ENCODE measurements around the gene ENPP3.

The ENPP3 gene

GRCh38 chr6:131642987-131643611 is 6.0 kb downstream of the ENPP3 start:
- H3K79me2 ChIP-seq (ENCODE audit: control insufficient read depth, low read length) = peaks cover 87% of the 10 kb centered on the region
- peaks cover 83% of the 10 kb centered on the region for H3K36me3 ChIP-seq (ENCODE audit: control insufficient read depth, low read length)
- H3K27ac ChIP-seq (ENCODE audit: low read depth, low read length) = no peak overlapping the region
- no peak overlapping the region for H3K4me2 ChIP-seq (ENCODE audit: low read length)
- H3K4me3 ChIP-seq (ENCODE audit: low read length) = no peak overlapping the region
- no peaks in the 10 kb centered on the region for H3K9me2 ChIP-seq (replicated peaks; ENCODE audit: control insufficient read depth, low read length)
- H4K20me1 ChIP-seq (ENCODE audit: control insufficient read depth, insufficient read depth, low read depth, low read length) = no peaks in the 10 kb centered on the region
- peaks cover 25% of the 10 kb centered on the region for H3K4me1 ChIP-seq (ENCODE audit: control insufficient read depth, low read length)
- H3K27me3 ChIP-seq (ENCODE audit: control insufficient read depth, low read length) = no peaks in the 10 kb centered on the region
- H3F3A ChIP-seq (ENCODE audit: control insufficient read depth, insufficient read depth) = peaks cover 5% of the 10 kb centered on the region
- no peak for TF ChIP-seq CTCF (IDR thresholded peaks at IDR 0.05; ENCODE audit: low read depth, low read length, poor library complexity, severe bottlenecking)
- TF ChIP-seq EZH2phosphoT487 (IDR thresholded peaks at IDR 0.05; ENCODE audit: borderline replicate concordance, low read length) = no peak
- H3K9me3 ChIP-seq (ENCODE audit: control insufficient read depth, insufficient read depth, low read length) = no peaks in the 10 kb centered on the region

GRCh38 chr6:131643855-131644460 is 6.9 kb downstream of the ENPP3 start:
- H3K27ac ChIP-seq (ENCODE audit: low read depth, low read length) = no peak overlapping the region
- H3F3A ChIP-seq (ENCODE audit: control insufficient read depth, insufficient read depth) = peaks cover 5% of the 10 kb centered on the region
- no peak overlapping the region for H3K4me3 ChIP-seq (ENCODE audit: low read length)
- no peaks in the 10 kb centered on the region for H3K9me2 ChIP-seq (replicated peaks; ENCODE audit: control insufficient read depth, low read length)
- no peaks in the 10 kb centered on the region for H3K27me3 ChIP-seq (ENCODE audit: control insufficient read depth, low read length)
- peaks cover 82% of the 10 kb centered on the region for H3K36me3 ChIP-seq (ENCODE audit: control insufficient read depth, low read length)
- H3K79me2 ChIP-seq (ENCODE audit: control insufficient read depth, low read length) = peaks cover 84% of the 10 kb centered on the region
- no peaks in the 10 kb centered on the region for H3K9me3 ChIP-seq (ENCODE audit: control insufficient read depth, insufficient read depth, low read length)
- no peak overlapping the region for H3K4me2 ChIP-seq (ENCODE audit: low read length)
- H4K20me1 ChIP-seq (ENCODE audit: control insufficient read depth, insufficient read depth, low read depth, low read length) = no peaks in the 10 kb centered on the region
- TF ChIP-seq CTCF (IDR thresholded peaks at IDR 0.05; ENCODE audit: low read depth, low read length, poor library complexity, severe bottlenecking) (no peak), EZH2phosphoT487 (IDR thresholded peaks at IDR 0.05; ENCODE audit: borderline replicate concordance, low read length) (no peak)
- peaks cover 20% of the 10 kb centered on the region for H3K4me1 ChIP-seq (ENCODE audit: control insufficient read depth, low read length)

GRCh38 chr6:131644921-131645320 is 7.8 kb downstream of the ENPP3 start:
- H3K79me2 ChIP-seq (ENCODE audit: control insufficient read depth, low read length) = peaks cover 79% of the 10 kb centered on the region
- no peaks in the 10 kb centered on the region for H4K20me1 ChIP-seq (ENCODE audit: control insufficient read depth, insufficient read depth, low read depth, low read length)
- no peak for TF ChIP-seq CTCF (IDR thresholded peaks at IDR 0.05; ENCODE audit: low read depth, low read length, poor library complexity, severe bottlenecking)
- no peak for TF ChIP-seq EZH2phosphoT487 (IDR thresholded peaks at IDR 0.05; ENCODE audit: borderline replicate concordance, low read length)
- H3K4me2 ChIP-seq (ENCODE audit: low read length) = no peak overlapping the region
- H3K9me3 ChIP-seq (ENCODE audit: control insufficient read depth, insufficient read depth, low read length) = no peaks in the 10 kb centered on the region
- H3K9me2 ChIP-seq (replicated peaks; ENCODE audit: control insufficient read depth, low read length) = no peaks in the 10 kb centered on the region
- no peak overlapping the region for H3K27ac ChIP-seq (ENCODE audit: low read depth, low read length)
- H3K4me1 ChIP-seq (ENCODE audit: control insufficient read depth, low read length) = peaks cover 19% of the 10 kb centered on the region
- H3K27me3 ChIP-seq (ENCODE audit: control insufficient read depth, low read length) = no peaks in the 10 kb centered on the region
- H3F3A ChIP-seq (ENCODE audit: control insufficient read depth, insufficient read depth) = peaks cover 5% of the 10 kb centered on the region
- peaks cover 90% of the 10 kb centered on the region for H3K36me3 ChIP-seq (ENCODE audit: control insufficient read depth, low read length)
- no peak overlapping the region for H3K4me3 ChIP-seq (ENCODE audit: low read length)
